SH-SY5Y (cell line): Measurements from ENCODE around the gene LONP2.

Source experiments
- GATA2 ChIP-seq: IDR thresholded peaks from 2 replicates; pipeline ENCODE4 v1.6.1; 2011; ENCODE audit warnings: mild to moderate bottlenecking, low read depth, low read length
- GATA3 ChIP-seq: IDR thresholded peaks from 2 replicates; pipeline ENCODE4 v1.6.1; 2011; ENCODE audit warnings: low read depth, mild to moderate bottlenecking, low read length, moderate library complexity

LONP2 gene

DNA sequence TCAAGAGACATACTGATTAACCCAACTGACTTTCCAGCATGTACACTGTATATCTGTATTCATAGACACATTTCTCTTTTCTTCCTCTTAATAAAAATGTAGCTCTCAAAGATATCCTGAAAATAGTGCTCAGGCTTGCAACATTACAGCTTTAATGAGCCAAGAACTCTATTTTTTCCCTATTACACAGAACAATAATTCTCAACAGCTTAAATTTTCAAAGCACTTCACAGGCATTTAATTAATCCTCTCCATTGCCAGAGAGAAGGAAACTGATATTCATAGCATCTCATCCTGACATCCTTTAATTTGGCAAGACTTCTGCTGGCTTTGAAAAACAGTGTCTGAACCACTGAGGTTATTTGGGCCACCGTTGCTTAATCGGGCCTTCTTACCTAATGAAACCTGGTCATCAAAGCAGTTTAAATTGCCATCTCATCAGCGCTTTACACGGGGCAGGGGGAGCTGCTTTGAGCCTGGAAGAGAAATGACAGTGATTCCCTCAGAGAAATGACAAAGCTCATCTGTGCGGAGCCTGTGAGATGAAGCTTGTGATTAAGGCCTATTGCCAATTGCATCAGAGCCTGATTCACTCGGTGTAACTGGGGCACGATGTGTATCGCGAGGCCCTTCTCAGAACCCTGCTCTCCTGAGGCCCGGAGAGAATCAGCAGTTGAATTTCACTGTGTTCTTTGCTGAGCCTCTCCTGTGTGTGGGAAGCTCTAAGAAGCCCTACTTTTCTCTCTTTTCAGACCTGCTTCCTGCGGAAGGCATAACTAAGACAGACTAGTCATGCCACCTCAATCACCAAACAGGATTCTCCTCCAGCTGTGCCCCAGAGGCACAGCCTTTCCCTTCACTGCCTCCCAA is 149.6 kb downstream of the LONP2 start:
- TF ChIP-seq GATA3 (peak; percentile 63), GATA2 (peak; percentile 94)

GRCh38 chr16:48394355-48394703 is 150.2 kb downstream of the LONP2 start:
- TF ChIP-seq GATA2 (no peak), GATA3 (no peak)

DNA sequence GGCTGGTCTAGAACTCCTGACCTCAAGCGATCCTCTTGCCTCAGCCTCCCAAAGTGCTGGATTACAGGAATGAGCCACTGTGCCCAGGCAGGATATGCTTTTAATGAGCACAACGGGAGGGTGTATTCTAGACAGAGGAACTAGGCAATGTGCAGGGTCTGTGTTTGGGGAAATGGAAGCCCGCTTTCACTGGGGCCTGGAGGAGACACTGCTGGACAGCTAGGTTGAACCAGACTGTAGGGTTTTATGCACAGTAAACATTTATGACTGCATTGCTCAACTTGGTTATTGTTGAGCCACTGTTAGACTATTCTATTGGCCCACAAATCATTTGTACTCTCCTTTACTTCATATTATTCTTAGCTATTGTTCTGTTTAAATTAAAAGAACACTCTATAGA is 151.3 kb downstream of the LONP2 start:
- TF ChIP-seq GATA2 (no peak), GATA3 (no peak)

DNA sequence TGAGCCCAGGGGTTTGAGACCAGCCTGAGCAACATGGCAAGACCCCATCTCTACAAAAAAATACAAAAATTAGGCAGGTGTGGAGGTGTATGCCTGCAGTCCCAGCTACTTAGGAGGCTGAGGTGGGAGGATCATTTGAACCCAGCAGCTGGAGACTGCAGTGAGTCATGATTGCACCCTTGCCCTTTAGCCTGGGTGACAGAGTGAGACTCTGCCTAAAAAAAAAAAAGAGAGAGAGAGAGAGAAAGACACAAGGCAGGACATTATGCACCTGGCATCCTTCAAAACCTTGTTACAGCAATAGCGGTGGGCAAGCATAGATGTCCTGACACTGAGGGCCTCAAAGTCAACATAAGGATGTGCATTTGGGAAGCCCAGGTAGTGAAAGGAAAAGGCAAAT is 161.1 kb downstream of the LONP2 start:
- TF ChIP-seq GATA2 = no peak
- TF ChIP-seq GATA3 = no peak

- TF ChIP-seq GATA2 (no peak), GATA3 (no peak)
These were observed 161.8 kb downstream of the LONP2 start for GRCh38 chr16:48405907-48406306.
